Peyer's patch (tissue), 4 donors: ENCODE measurements around the gene FBN1. TPM values are rescaled to one million over a fixed set of nuclear protein-coding genes. Genes with fewer than 3 reads are reported as not detected.

ENCODE experiments used
- DNase-seq, 3 donors: peaks; one replicate each; pipeline ENCODE4 v3.0.0-alpha.2; 2017 to 2019
- H3K27ac ChIP-seq, 4 donors: fragments of 200-600 bp; sonication (generic); one replicate each; pipeline ENCODE4 v1.5.1; 2016 to 2019
- H3K27me3 ChIP-seq, 2 donors: fragments of 200-600 bp; sonication (generic); one replicate each; pipeline ENCODE4 v1.5.1; 2019
- H3K36me3 ChIP-seq, 3 donors: fragments of 200-600 bp; sonication (generic); one replicate each; pipeline ENCODE4 v1.5.1; 2016 to 2019
- H3K4me1 ChIP-seq, 4 donors: fragments of 200-600 bp; sonication (generic); one replicate each; pipeline ENCODE4 v1.5.1; 2016 to 2019
- H3K4me3 ChIP-seq, 4 donors: fragments of 200-600 bp; sonication (generic); 1 replicate in 3 of 4; 2 replicates in 1 of 4; pipeline ENCODE4 v1.5.1; 2016 to 2019; ENCODE audit warnings: mild to moderate bottlenecking in 1 of 4
- H3K9me3 ChIP-seq, 4 donors: fragments of 200-600 bp; sonication (generic); one replicate each; pipeline ENCODE4 v1.5.1; 2016 to 2019; ENCODE audit warnings: mild to moderate bottlenecking in 1 of 4
- CTCF ChIP-seq, 6 experiments: fragments of 450-650 bp in 4 of 6; fragments of 200-600 bp in 2 of 6; sonication (generic) in 1 of 6; IDR thresholded peaks; one replicate each; pipeline ENCODE4 v1.5.1; 2017 to 2019; ENCODE audit warnings: antibody characterized with exemption in 6 of 6, mild to moderate bottlenecking in 3 of 6, moderate library complexity in 1 of 6
- POLR2A ChIP-seq, 2 donors: fragments of 450-650 bp; IDR thresholded peaks; one replicate each; pipeline ENCODE4 v1.5.1; 2017; ENCODE audit warnings: antibody characterized with exemption in 2 of 2, mild to moderate bottlenecking in 2 of 2, moderate library complexity in 2 of 2
- total RNA-seq, 4 donors: library from RNA; depleted of rRNA; stranded (reverse); fragments of >200 nt; gene quantifications; one replicate each; pipeline ENCODE4 v1.1.0, GENCODE V29; 2016

Gene FBN1
- total RNA-seq, 4 donors from 2014 or later: 21.4 to 257 (median 60.9) TPM

GRCh38 chr15:48435321-48435720 is 210.2 kb downstream of the FBN1 start:
- no peaks in the 10 kb centered on the region for H3K9me3 ChIP-seq
- peaks cover 0 to 10% (median 0%) of the 10 kb centered on the region in 3 donors for H3K36me3 ChIP-seq

DNA sequence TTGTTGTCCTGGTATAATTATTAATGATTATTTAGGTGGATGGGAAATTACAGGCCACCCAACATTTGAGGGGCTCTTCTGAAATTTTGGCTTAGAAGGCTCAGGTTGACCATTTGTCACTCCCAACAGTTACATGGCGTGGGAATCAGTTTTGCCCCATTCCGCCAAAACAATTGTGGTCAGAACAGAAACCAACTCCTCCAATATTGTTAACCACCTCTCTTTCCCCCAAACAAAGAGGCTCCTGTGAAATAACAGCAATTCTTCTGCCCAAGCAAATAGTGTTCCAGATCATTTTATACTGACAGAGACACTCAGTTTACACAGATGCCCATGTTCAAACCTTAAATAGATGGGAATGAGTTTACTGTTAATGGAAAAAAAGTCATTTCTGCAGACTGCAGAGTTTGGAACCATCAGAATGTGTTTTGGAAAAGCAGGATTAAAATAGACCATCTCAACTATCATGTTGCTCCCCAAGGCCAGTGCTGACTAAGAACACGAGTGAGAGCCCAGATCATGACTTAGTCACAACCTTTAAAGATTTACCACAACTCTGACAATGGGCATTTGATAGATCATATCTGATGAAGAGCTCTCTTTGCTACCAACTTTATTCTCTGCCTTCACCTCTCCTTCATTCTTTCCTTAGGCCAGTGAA is 212.2 kb downstream of the FBN1 start:
- Histone ChIP-seq H3K4me1 (no peaks in the 10 kb centered on the region), H3K36me3 (peaks cover 0 to 10% (median 0%) of the 10 kb centered on the region in 3 donors), H3K9me3 (no peaks in the 10 kb centered on the region), H3K27me3 (no peaks in the 10 kb centered on the region), H3K27ac (no peak overlapping the region), H3K4me3 (no peak overlapping the region)
- no peak for DNase-seq
- TF ChIP-seq POLR2A (IDR thresholded peaks at IDR 0.05) (no peak), CTCF (IDR thresholded peaks at IDR 0.05) (no peak)

More at GRCh38 chr15:48435321-48435720, 210.2 kb downstream of the FBN1 start:
- no peaks in the 10 kb centered on the region for H3K4me1 ChIP-seq
- no peaks in the 10 kb centered on the region for H3K27me3 ChIP-seq
- no peak overlapping the region for H3K27ac ChIP-seq
- no peak for TF ChIP-seq POLR2A (IDR thresholded peaks at IDR 0.05)
- TF ChIP-seq CTCF (IDR thresholded peaks at IDR 0.05): no peak
- no peak for DNase-seq
- no peak overlapping the region for H3K4me3 ChIP-seq

GRCh38 chr15:48432688-48433087 is 212.8 kb downstream of the FBN1 start:
- H3K4me3 ChIP-seq: no peak overlapping the region
- H3K4me1 ChIP-seq: no peaks in the 10 kb centered on the region
- no peak for TF ChIP-seq CTCF (IDR thresholded peaks at IDR 0.05)
- no peak for TF ChIP-seq POLR2A (IDR thresholded peaks at IDR 0.05)
- no peak for DNase-seq
- H3K27me3 ChIP-seq: no peaks in the 10 kb centered on the region
- no peak overlapping the region for H3K27ac ChIP-seq
- peaks cover 0 to 10% (median 0%) of the 10 kb centered on the region in 3 donors for H3K36me3 ChIP-seq
- no peaks in the 10 kb centered on the region for H3K9me3 ChIP-seq

DNA sequence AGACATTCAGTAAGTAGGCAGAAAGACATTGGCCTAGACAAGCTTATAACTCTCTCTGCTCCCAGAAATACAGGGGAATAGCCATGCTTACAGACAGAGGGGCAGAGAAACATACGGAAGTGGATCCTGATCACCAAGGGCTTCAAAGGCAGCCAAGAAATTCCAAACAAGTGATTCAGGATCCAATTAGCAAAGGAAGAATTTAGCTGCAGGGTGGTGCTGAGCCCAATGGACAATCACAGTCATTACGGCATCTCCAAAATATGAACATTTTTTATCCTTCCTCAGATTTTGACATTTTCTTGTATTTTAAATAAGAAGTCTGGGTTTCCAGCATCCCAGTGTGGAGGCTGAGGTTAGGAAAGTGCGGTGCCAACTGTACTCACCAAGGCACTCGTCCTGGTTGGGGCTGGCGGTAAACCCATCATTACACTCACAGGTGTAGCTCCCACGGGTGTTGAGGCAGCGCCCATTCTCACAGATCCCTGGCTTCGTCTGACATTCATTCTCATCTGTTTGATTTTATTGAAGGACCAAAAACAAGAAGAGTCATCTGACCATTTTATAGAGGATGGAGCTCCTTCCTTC is 217.5 kb downstream of the FBN1 start:
- no peak for DNase-seq
- peaks cover 0 to 7% (median 0%) of the 10 kb centered on the region in 3 donors for H3K36me3 ChIP-seq
- no peak overlapping the region for H3K4me3 ChIP-seq
- no peaks in the 10 kb centered on the region for H3K4me1 ChIP-seq
- no peak overlapping the region for H3K27ac ChIP-seq
- no peak for TF ChIP-seq CTCF (IDR thresholded peaks at IDR 0.05)
- TF ChIP-seq POLR2A (IDR thresholded peaks at IDR 0.05): no peak
- no peaks in the 10 kb centered on the region for H3K27me3 ChIP-seq
- no peaks in the 10 kb centered on the region for H3K9me3 ChIP-seq

DNA sequence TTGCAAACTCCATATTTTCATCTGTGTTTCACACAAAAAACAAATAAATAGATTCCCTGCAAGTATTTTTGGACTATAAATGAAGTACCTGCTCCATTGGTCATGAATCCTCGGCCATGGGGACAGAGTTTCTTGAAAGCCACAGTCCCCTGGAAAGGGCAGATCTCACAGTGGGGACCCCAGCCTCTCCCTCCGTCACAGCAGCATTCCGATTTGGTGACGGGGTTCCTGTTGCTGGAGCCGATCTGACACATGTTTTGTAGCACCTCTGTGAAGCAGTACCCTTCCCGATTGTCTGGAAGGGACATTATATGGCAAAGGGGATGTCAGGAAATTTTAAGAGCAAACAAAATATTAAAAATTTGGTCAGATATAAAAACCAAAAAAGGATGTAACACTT is 218.0 kb downstream of the FBN1 start:
- H3K36me3 ChIP-seq: peaks cover 0 to 6% (median 0%) of the 10 kb centered on the region in 3 donors
- no peak for DNase-seq
- TF ChIP-seq POLR2A (IDR thresholded peaks at IDR 0.05) (no peak), CTCF (IDR thresholded peaks at IDR 0.05) (no peak)
- no peak overlapping the region for H3K4me3 ChIP-seq
- H3K4me1 ChIP-seq: no peaks in the 10 kb centered on the region
- no peaks in the 10 kb centered on the region for H3K9me3 ChIP-seq
- no peak overlapping the region for H3K27ac ChIP-seq
- no peaks in the 10 kb centered on the region for H3K27me3 ChIP-seq
